Activated naive CD4-positive, alpha-beta T cell treated with anti-CD3 and anti-CD28 coated beads, Interleukin-2, amount 10 ng/mL, durations not matched to agents 7 days and 5 days (primary cell): ENCODE measurements around the gene DUSP5.

Experiments
- CTCF ChIA-PET: fragments of 350-600 bp; sonication (Branson Sonifier 250); formaldehyde crosslinking; loops from one replicate; lab custom pipeline; 2021; ENCODE audit warnings: antibody characterized with exemption; lab: Charles Lee
- DNase-seq: peaks from one replicate; pipeline ENCODE4 v3.0.0-alpha.2; 2020
- H3K27ac Mint-ChIP-seq: one replicate; pipeline ENCODE4 v1.8.0; 2021; ENCODE audit warnings: mild to moderate bottlenecking, moderate library complexity, mixed read lengths
- H3K27me3 Mint-ChIP-seq: one replicate; pipeline ENCODE4 v1.8.0; 2021; ENCODE audit warnings: mild to moderate bottlenecking, mixed read lengths
- H3K36me3 Mint-ChIP-seq: one replicate; pipeline ENCODE4 v1.8.0; 2021; ENCODE audit warnings: mixed read lengths
- H3K4me1 Mint-ChIP-seq: one replicate; pipeline ENCODE4 v1.8.0; 2021; ENCODE audit warnings: mixed read lengths
- H3K4me3 Mint-ChIP-seq: one replicate; pipeline ENCODE4 v1.8.0; 2021; ENCODE audit warnings: mild to moderate bottlenecking, moderate library complexity, mixed read lengths
- H3K9me3 Mint-ChIP-seq: one replicate; pipeline ENCODE4 v1.8.0; 2021; ENCODE audit warnings: mixed read lengths

DUSP5 gene

GRCh38 chr10:110544958-110545537 is 47.3 kb downstream of the DUSP5 start:
- CTCF ChIA-PET: interaction anchor here (1.2 to 8.5 kb wide), 6 partner anchors 51 to 238 kb away, joined by 3 to 120 read pairs (median 13); partner anchors contain the start of gene SMNDC1
- Mint-ChIP-seq H3K4me3 (no peak overlapping the region), H3K9me3 (no peaks in the 10 kb centered on the region), H3K4me1 (peaks cover 10% of the 10 kb centered on the region), H3K36me3 (no peaks in the 10 kb centered on the region), H3K27ac (no peak overlapping the region), H3K27me3 (peaks cover 5% of the 10 kb centered on the region)
- no peak for DNase-seq

- H3K27me3 Mint-ChIP-seq: peaks cover 15% of the 10 kb centered on the region
- CTCF ChIA-PET: interaction anchor here (0.8 to 8.5 kb wide), 17 partner anchors 9 to 239 kb away, joined by 3 to 120 read pairs (median 4); partner anchors contain the start of gene SMNDC1
- H3K27ac Mint-ChIP-seq: no peak overlapping the region
- no peaks in the 10 kb centered on the region for H3K36me3 Mint-ChIP-seq
- H3K4me1 Mint-ChIP-seq: peaks cover 7% of the 10 kb centered on the region
- DNase-seq: no peak
- H3K9me3 Mint-ChIP-seq: no peaks in the 10 kb centered on the region
- no peak overlapping the region for H3K4me3 Mint-ChIP-seq
Measured at GRCh38 chr10:110546077-110546476, 48.4 kb downstream of the DUSP5 start.

DNA sequence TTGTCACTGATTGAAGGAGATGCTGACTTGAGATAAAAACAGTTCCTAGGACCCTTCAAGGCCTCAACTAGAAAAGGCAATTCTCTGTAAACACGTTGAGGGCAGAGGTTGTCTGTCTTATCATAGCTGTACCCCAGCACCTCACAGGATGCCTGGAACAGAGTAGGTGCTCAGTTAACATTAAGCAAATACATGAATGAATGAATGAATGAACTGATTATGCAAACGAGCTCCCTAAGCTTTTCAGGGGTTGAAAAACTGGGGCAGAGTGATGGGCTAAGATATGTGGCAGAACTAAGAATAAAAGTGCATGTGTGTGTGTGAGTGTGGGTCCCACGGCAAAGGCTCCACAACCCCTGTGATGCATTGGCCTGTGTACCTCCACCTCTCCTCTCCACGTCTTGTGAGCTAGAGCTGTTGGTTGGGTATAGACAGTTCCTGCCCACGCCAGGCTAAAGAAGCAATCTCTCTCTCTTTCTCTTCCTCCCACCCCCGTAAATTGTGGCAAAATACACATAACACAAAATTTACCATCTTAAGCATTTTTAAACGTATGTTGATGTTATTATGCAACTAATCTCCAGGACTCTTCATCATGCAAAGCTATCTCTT is 48.9 kb downstream of the DUSP5 start:
- Mint-ChIP-seq H3K4me3 (no peak overlapping the region), H3K36me3 (no peaks in the 10 kb centered on the region), H3K27ac (no peak overlapping the region), H3K27me3 (peaks cover 21% of the 10 kb centered on the region), H3K9me3 (no peaks in the 10 kb centered on the region), H3K4me1 (peaks cover 7% of the 10 kb centered on the region)
- no peak for DNase-seq
- CTCF ChIA-PET: interaction anchor here (0.6 to 8.5 kb wide), 24 partner anchors 8 to 239 kb away, joined by 3 to 120 read pairs (median 4); partner anchors contain the start of gene SMNDC1

GRCh38 chr10:110547139-110547761 is 49.5 kb downstream of the DUSP5 start:
- no peak overlapping the region for H3K27ac Mint-ChIP-seq
- H3K4me3 Mint-ChIP-seq: no peak overlapping the region
- H3K9me3 Mint-ChIP-seq: no peaks in the 10 kb centered on the region
- CTCF ChIA-PET: interaction anchor here (0.6 to 8.5 kb wide), 22 partner anchors 8 to 240 kb away, joined by 3 to 120 read pairs (median 4); partner anchors contain the start of gene SMNDC1
- H3K36me3 Mint-ChIP-seq: no peaks in the 10 kb centered on the region
- no peak for DNase-seq
- peaks cover 25% of the 10 kb centered on the region for H3K27me3 Mint-ChIP-seq
- peaks cover 7% of the 10 kb centered on the region for H3K4me1 Mint-ChIP-seq

- Mint-ChIP-seq H3K27me3 (peaks cover 33% of the 10 kb centered on the region), H3K4me3 (no peak overlapping the region), H3K36me3 (no peaks in the 10 kb centered on the region), H3K9me3 (no peaks in the 10 kb centered on the region), H3K27ac (no peak overlapping the region), H3K4me1 (peaks cover 7% of the 10 kb centered on the region)
- DNase-seq: no peak
- CTCF ChIA-PET: interaction anchor here (1.0 to 8.5 kb wide), 9 partner anchors 11 to 241 kb away, joined by 3 to 120 read pairs (median 7); partner anchors contain the start of gene SMNDC1
Measured at GRCh38 chr10:110548002-110548401, 50.3 kb downstream of the DUSP5 start.

GRCh38 chr10:110549211-110549610 is 51.5 kb downstream of the DUSP5 start:
- no peak overlapping the region for H3K4me3 Mint-ChIP-seq
- H3K36me3 Mint-ChIP-seq: no peaks in the 10 kb centered on the region
- CTCF ChIA-PET: interaction anchor here (0.8 to 8.5 kb wide), 12 partner anchors 10 to 242 kb away, joined by 3 to 120 read pairs (median 4); partner anchors contain the start of gene SMNDC1
- H3K9me3 Mint-ChIP-seq: no peaks in the 10 kb centered on the region
- DNase-seq: no peak
- no peak overlapping the region for H3K27ac Mint-ChIP-seq
- H3K27me3 Mint-ChIP-seq: peaks cover 34% of the 10 kb centered on the region
- peaks cover 7% of the 10 kb centered on the region for H3K4me1 Mint-ChIP-seq

- H3K36me3 Mint-ChIP-seq: no peaks in the 10 kb centered on the region
- H3K9me3 Mint-ChIP-seq: no peaks in the 10 kb centered on the region
- H3K27ac Mint-ChIP-seq: no peak overlapping the region
- peaks cover 64% of the 10 kb centered on the region for H3K27me3 Mint-ChIP-seq
- no peak for DNase-seq
- CTCF ChIA-PET: no interaction called here
- H3K4me3 Mint-ChIP-seq: no peak overlapping the region
- peaks cover 6% of the 10 kb centered on the region for H3K4me1 Mint-ChIP-seq
Measured at GRCh38 chr10:110553905-110554304, 56.2 kb downstream of the DUSP5 start.

- no peak for DNase-seq
- Mint-ChIP-seq H3K27ac (no peak overlapping the region), H3K9me3 (no peaks in the 10 kb centered on the region), H3K4me1 (peaks cover 6% of the 10 kb centered on the region), H3K27me3 (peaks cover 68% of the 10 kb centered on the region), H3K4me3 (no peak overlapping the region), H3K36me3 (no peaks in the 10 kb centered on the region)
- CTCF ChIA-PET: no interaction called here
Measured at GRCh38 chr10:110556296-110556695, 58.6 kb downstream of the DUSP5 start.

DNA sequence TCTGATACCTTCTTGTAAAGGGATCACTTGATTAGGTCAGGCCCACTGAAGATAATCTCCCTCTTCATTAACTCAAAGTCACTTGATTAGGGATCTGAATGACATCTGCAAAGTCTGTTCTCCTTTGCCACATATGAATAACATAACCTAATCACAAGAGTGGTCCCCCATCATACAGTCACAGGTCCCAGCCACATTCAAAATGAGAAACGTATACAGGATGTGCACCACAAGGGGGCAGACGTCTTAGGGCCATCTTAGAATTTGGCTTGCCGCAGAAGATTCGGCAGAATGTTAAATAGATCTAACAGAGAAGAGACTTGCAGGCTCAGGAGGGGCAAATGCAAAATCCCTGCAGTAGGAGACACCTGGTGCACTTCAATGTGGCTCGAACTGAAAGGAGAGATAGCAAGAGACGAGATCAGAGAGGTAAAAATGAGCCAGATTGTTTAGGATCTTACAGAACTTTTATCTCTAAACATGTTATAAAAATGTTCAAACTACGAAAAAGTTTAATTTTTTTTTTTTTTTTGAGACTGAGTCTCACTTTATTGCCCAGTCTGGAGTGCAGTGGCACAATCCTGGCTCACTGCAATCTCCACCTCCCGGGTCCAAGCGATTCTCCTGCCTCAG is 59.4 kb downstream of the DUSP5 start:
- Mint-ChIP-seq H3K27ac (no peak overlapping the region), H3K4me1 (peaks cover 6% of the 10 kb centered on the region), H3K36me3 (no peaks in the 10 kb centered on the region), H3K27me3 (peaks cover 64% of the 10 kb centered on the region), H3K9me3 (no peaks in the 10 kb centered on the region), H3K4me3 (no peak overlapping the region)
- peak; percentile 80 for DNase-seq
- CTCF ChIA-PET: interaction anchor here (0.8 to 2.9 kb wide), 4 partner anchors 8 to 245 kb away, joined by 3 to 14 read pairs (median 3); no protein-coding TSS in a partner anchor

GRCh38 chr10:110558041-110558440 is 60.3 kb downstream of the DUSP5 start:
- H3K9me3 Mint-ChIP-seq: no peaks in the 10 kb centered on the region
- peaks cover 6% of the 10 kb centered on the region for H3K4me1 Mint-ChIP-seq
- CTCF ChIA-PET: interaction anchor here (0.6 to 2.9 kb wide), 6 partner anchors 9 to 417 kb away, joined by 3 to 14 read pairs (median 3); no protein-coding TSS in a partner anchor
- H3K27ac Mint-ChIP-seq: no peak overlapping the region
- DNase-seq: no peak
- H3K36me3 Mint-ChIP-seq: no peaks in the 10 kb centered on the region
- H3K27me3 Mint-ChIP-seq: peaks cover 64% of the 10 kb centered on the region
- H3K4me3 Mint-ChIP-seq: no peak overlapping the region

DNA sequence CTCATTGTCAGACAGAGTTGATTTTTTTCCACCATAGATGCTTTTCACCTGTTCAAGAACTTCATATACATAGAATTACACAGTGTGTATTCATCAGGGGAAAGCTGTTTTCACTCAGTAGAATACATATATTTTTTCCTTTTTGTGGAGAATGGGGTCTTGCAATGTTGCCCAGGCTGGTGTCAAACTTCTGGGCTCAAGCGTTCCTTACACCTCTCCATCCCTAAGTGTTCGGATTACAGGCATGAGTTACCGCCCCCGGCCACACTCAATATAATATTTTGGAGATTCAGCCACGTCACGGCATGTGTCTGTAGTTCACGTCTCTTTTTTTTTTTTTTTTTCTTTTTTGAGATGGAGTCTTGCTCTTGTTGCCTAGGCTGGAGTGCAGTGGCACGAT is 62.3 kb downstream of the DUSP5 start:
- no peak overlapping the region for H3K4me3 Mint-ChIP-seq
- no peaks in the 10 kb centered on the region for H3K36me3 Mint-ChIP-seq
- H3K4me1 Mint-ChIP-seq: peaks cover 6% of the 10 kb centered on the region
- H3K27me3 Mint-ChIP-seq: peaks cover 77% of the 10 kb centered on the region
- CTCF ChIA-PET: interaction anchor here (1.3 to 2.9 kb wide), 3 partner anchors 11 to 253 kb away, joined by 3 to 14 read pairs (median 5); no protein-coding TSS in a partner anchor
- H3K9me3 Mint-ChIP-seq: no peaks in the 10 kb centered on the region
- H3K27ac Mint-ChIP-seq: no peak overlapping the region
- no peak for DNase-seq
